HG03521 (cell line): ENCODE measurements around the gene COPS2.
"Not testable (repeated sequence)": the region's sequence is repeated elsewhere in the genome, so short reads cannot be mapped to it uniquely, and the experiment has no call there.

ENCODE experiments used
- ATAC-seq: cut with Tn5 transposase; IDR thresholded peaks from one replicate; pipeline ENCODE4 v1.9.1; 2021; ENCODE audit warnings: mild to moderate bottlenecking, moderate library complexity; ENCODE audit not compliant: unreplicated experiment

The COPS2 gene

GRCh38 chr15:49110158-49110944 lies 45.0 kb downstream of the COPS2 start:
- ATAC-seq: no peak

GRCh38 chr15:49103002-49103401 lies 52.4 kb downstream of the COPS2 start:
- ATAC-seq: no peak

GRCh38 chr15:49101536-49101935 lies 53.9 kb downstream of the COPS2 start:
- ATAC-seq: no peak

GRCh38 chr15:49096090-49096750 lies 59.2 kb downstream of the COPS2 start:
- ATAC-seq: no peak

GRCh38 chr15:49094923-49095322 lies 60.5 kb downstream of the COPS2 start:
- no peak for ATAC-seq

GRCh38 chr15:49093252-49094105 lies 61.9 kb downstream of the COPS2 start:
- no peak for ATAC-seq

- no peak for ATAC-seq
These were observed 66.4 kb downstream of the COPS2 start for GRCh38 chr15:49088996-49089395.

GRCh38 chr15:49085696-49086459 lies 69.5 kb downstream of the COPS2 start:
- ATAC-seq: no peak

- ATAC-seq: no peak
These were observed 71.2 kb downstream of the COPS2 start for GRCh38 chr15:49084285-49084570.

GRCh38 chr15:49083401-49084284 lies 71.8 kb downstream of the COPS2 start:
- no peak for ATAC-seq

GRCh38 chr15:49082960-49083359 lies 72.4 kb downstream of the COPS2 start:
- no peak for ATAC-seq

- no peak for ATAC-seq
These were observed 75.9 kb downstream of the COPS2 start for GRCh38 chr15:49079340-49080039.

GRCh38 chr15:49075881-49076280 lies 79.5 kb downstream of the COPS2 start:
- no peak for ATAC-seq

- not testable (repeated sequence) for ATAC-seq
These were observed 80.7 kb downstream of the COPS2 start for GRCh38 chr15:49074589-49075287.
